GM12873 (cell line): ENCODE measurements around the gene PRKG1.

ENCODE experiments used
- CTCF ChIP-seq: IDR thresholded peaks from 2 replicates; pipeline ENCODE4 v1.5.1; 2012; ENCODE audit warnings: low read depth, mild to moderate bottlenecking, moderate library complexity, low read length, control low read depth; ENCODE audit not compliant: insufficient read depth; ENCODE audit errors: missing control alignments

Gene PRKG1

GRCh38 chr10:51530541-51530940 is 456.3 kb downstream of the PRKG1 start:
- TF ChIP-seq CTCF = no peak

- no peak for TF ChIP-seq CTCF
Measured at GRCh38 chr10:51532044-51532443, 457.8 kb downstream of the PRKG1 start.

GRCh38 chr10:51542853-51543252 is 468.6 kb downstream of the PRKG1 start:
- TF ChIP-seq CTCF = no peak

- TF ChIP-seq CTCF = no peak
Measured at GRCh38 chr10:51544933-51545332, 470.6 kb downstream of the PRKG1 start.

GRCh38 chr10:51547941-51548340 is 473.7 kb downstream of the PRKG1 start:
- no peak for TF ChIP-seq CTCF

- no peak for TF ChIP-seq CTCF
Measured at GRCh38 chr10:51552879-51553278, 478.6 kb downstream of the PRKG1 start.

- TF ChIP-seq CTCF = no peak
Measured at GRCh38 chr10:51564896-51565510, 490.7 kb downstream of the PRKG1 start.
